AG04449 (cell line): ENCODE results near the gene CCDC124.

Source experiments
- CTCF ChIA-PET: fragments of 350-600 bp; formaldehyde crosslinking; extraction: SDS; loops from one replicate; lab custom pipeline; 2021; ENCODE audit warnings: antibody characterized with exemption; lab: Yijun Ruan, JAX
- POLR2A ChIA-PET: fragments of 400-600, 350-600 bp; formaldehyde crosslinking; extraction: SDS; loops from one replicate; lab custom pipeline; 2020; ENCODE audit warnings: antibody characterized with exemption, inconsistent platforms; lab: Yijun Ruan, JAX
- DNase-seq: peaks from one replicate; pipeline ENCODE4 v3.0.0-alpha.2; 2010; ENCODE audit warnings: low read depth, low spot score
- H3K4me3 ChIP-seq: 2 replicates; pipeline ENCODE4 v1.5.1; 2011; ENCODE audit warnings: low read depth, mild to moderate bottlenecking, control low read depth, low read length
- TF ChIP-seq, protein P1 (sequence below): IDR thresholded peaks from one replicate; pipeline ENCODE4 v1.5.1; 2011; ENCODE audit warnings: mild to moderate bottlenecking, moderate library complexity, low read length, control low read depth, inconsistent platforms; ENCODE audit not compliant: insufficient read depth; ENCODE audit errors: missing control alignments

CCDC124 gene

GRCh38 chr19:17943274-17944221 is 10.7 kb downstream of the CCDC124 start:
- CTCF ChIA-PET: interaction anchor here (1.2 to 24.2 kb wide), 5 partner anchors 9 to 115 kb away, joined by 5 to 666 read pairs (median 21); partner anchors contain the start of genes ARRDC2 and CCDC124
- no peak overlapping the region for H3K4me3 ChIP-seq
- no peak for DNase-seq
- POLR2A ChIA-PET: no interaction called here
- TF ChIP-seq, protein P1, sequence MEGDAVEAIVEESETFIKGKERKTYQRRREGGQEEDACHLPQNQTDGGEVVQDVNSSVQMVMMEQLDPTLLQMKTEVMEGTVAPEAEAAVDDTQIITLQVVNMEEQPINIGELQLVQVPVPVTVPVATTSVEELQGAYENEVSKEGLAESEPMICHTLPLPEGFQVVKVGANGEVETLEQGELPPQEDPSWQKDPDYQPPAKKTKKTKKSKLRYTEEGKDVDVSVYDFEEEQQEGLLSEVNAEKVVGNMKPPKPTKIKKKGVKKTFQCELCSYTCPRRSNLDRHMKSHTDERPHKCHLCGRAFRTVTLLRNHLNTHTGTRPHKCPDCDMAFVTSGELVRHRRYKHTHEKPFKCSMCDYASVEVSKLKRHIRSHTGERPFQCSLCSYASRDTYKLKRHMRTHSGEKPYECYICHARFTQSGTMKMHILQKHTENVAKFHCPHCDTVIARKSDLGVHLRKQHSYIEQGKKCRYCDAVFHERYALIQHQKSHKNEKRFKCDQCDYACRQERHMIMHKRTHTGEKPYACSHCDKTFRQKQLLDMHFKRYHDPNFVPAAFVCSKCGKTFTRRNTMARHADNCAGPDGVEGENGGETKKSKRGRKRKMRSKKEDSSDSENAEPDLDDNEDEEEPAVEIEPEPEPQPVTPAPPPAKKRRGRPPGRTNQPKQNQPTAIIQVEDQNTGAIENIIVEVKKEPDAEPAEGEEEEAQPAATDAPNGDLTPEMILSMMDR: no peak

DNA sequence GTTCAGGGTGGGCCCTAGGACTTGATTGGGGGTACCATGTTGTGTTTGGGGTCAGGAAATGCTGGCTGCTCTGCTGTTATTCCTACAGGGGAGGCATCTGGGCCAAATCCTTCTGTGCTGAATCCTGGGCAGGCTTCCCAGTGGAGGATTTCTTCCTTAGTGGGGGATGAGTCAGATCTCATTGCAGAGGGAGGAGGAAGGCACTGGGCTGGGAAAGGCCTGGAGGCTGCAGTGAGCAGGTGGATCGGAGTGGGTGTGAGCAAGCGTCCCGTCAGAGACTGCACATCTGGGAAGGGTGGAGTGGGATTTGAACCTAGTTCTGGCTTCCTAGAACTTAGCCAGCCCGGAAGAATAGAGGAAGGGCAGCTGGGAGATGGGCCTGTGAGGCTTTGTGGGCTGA is 11.5 kb downstream of the CCDC124 start:
- CTCF ChIA-PET: interaction anchor here (1.2 to 24.2 kb wide), 5 partner anchors 10 to 115 kb away, joined by 5 to 666 read pairs (median 21); partner anchors contain the start of genes ARRDC2 and CCDC124
- DNase-seq: peak; percentile 21

GRCh38 chr19:17946965-17947784 is 14.4 kb downstream of the CCDC124 start:
- DNase-seq: no peak
- POLR2A ChIA-PET: interaction anchor here (0.5 to 1.0 kb wide), 2 partner anchors 54 to 88 kb away, joined by 3 read pairs; partner anchors contain the start of gene RPL18A
- H3K4me3 ChIP-seq: peak overlapping the region; percentile 60
- TF ChIP-seq, protein P1: no peak
- CTCF ChIA-PET: interaction anchor here (0.9 to 24.2 kb wide), 7 partner anchors 10 to 110 kb away, joined by 3 to 666 read pairs (median 7); partner anchors contain the start of genes ARRDC2, CCDC124 and SLC5A5

More for the DNA sequence above, 11.5 kb downstream of the CCDC124 start:
- no peak overlapping the region for H3K4me3 ChIP-seq
- TF ChIP-seq, protein P1: no peak
- POLR2A ChIA-PET: no interaction called here

DNA sequence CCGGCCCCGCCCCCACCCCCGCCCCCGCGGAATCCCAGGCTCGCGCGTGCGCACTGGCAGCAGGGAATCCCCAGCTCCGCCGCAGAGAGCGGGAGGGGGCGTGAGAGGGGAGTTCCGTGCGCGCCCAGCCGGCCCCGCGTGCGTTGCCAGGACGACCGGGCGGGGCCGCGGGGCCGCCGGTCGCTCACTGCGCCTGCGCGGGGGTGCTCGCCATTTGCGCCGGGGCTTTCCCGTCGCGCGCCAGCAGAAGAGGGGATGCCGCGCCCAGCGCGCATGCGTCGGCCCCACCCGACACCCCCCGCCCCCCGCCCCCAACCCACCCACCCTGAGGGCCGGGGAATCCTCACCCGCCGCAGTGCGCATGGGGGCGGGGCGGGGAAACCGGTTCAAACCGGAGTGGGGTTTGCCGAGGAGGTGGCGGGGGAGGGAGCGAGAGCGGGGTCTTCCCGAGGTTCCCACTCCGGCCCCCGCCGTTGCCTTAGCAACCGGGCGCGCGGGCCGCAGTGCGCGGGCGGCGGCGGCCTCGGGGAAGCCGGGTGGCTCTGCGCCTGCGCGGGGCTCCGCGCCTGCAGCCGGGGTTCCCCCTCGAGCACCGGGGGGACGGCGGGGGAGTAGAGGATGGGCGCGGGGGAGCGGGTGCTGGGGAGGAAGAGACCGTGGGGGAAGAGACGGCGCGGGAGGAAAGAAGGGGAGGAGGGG is 15.1 kb downstream of the CCDC124 start:
- DNase-seq: no peak
- H3K4me3 ChIP-seq: peak overlapping the region; percentile 60
- TF ChIP-seq, protein P1: no peak
- ChIA-PET POLR2A (interaction anchor here (0.5 to 1.0 kb wide), 2 partner anchors 53 to 89 kb away, joined by 3 read pairs; partner anchors contain the start of gene RPL18A), CTCF (interaction anchor here (0.9 to 24.2 kb wide), 5 partner anchors 13 to 109 kb away, joined by 3 to 666 read pairs (median 4); partner anchors contain the start of genes ARRDC2 and CCDC124)

- peak overlapping the region; percentile 57 for H3K4me3 ChIP-seq
- CTCF ChIA-PET: interaction anchor here (0.9 to 24.2 kb wide), 3 partner anchors 14 to 52 kb away, joined by 4 to 666 read pairs (median 109); partner anchors contain the start of genes ARRDC2 and CCDC124
- POLR2A ChIA-PET: no interaction called here
- TF ChIP-seq, protein P1: no peak
- no peak for DNase-seq
Measured at GRCh38 chr19:17948514-17948900, 15.7 kb downstream of the CCDC124 start.
